HepG2 (cell line): ENCODE results near the gene SYNE2. TPM values are rescaled to one million over a fixed set of nuclear protein-coding genes. Genes with fewer than 3 reads are reported as not detected.

Experiments used
- CREB1 ChIP-seq, 2 experiments: fragments of 450-650 bp in 1 of 2; IDR thresholded peaks; 2 replicates each; pipeline ENCODE4 v1.6.1; 2016 to 2017; ENCODE audit warnings: control low read depth in 1 of 2, mild to moderate bottlenecking in 1 of 2, missing compliant biosample characterization in 1 of 2, missing genetic modification characterization in 1 of 2
- CREM ChIP-seq, 2 experiments: sonication (generic) in 1 of 2; formaldehyde crosslinking in 1 of 2; IDR thresholded peaks; 2 replicates each; pipeline versions ENCODE4 v1.4.0 to v1.6.1; 2016 to 2020; ENCODE audit warnings: antibody characterized with exemption in 1 of 2, mild to moderate bottlenecking in 1 of 2, missing genetic modification reagents in 1 of 2
- FOXP1 ChIP-seq, 2 experiments: fragments of 450-650 bp in 1 of 2; IDR thresholded peaks; 2 replicates each; pipeline ENCODE4 v1.6.1; 2017 to 2018; ENCODE audit warnings: antibody characterized with exemption in 1 of 2
- FOXP4 ChIP-seq: sonication (generic); formaldehyde crosslinking; IDR thresholded peaks from 2 replicates; pipeline ENCODE4 v1.4.0; 2020; ENCODE audit warnings: missing genetic modification reagents
- LCORL ChIP-seq, 2 experiments: fragments of 450-650 bp in 1 of 2; sonication (generic) in 1 of 2; formaldehyde crosslinking in 1 of 2; IDR thresholded peaks; 2 replicates each; pipeline versions ENCODE4 v1.5.0 to v1.6.1; 2017 to 2020; ENCODE audit warnings: antibody characterized with exemption in 1 of 2, missing genetic modification reagents in 1 of 2
- MLX ChIP-seq: IDR thresholded peaks from 2 replicates; pipeline ENCODE4 v1.6.1; 2016
- PRDM4 ChIP-seq: sonication (generic); formaldehyde crosslinking; IDR thresholded peaks from 2 replicates; pipeline ENCODE4 v1.9.0; 2021; ENCODE audit warnings: missing genetic modification reagents, borderline replicate concordance
- SMAD9 ChIP-seq: sonication (generic); formaldehyde crosslinking; IDR thresholded peaks from 2 replicates; pipeline ENCODE4 v1.5.1; 2020; ENCODE audit warnings: mild to moderate bottlenecking, missing genetic modification reagents
- SP5 ChIP-seq: IDR thresholded peaks from 2 replicates; pipeline ENCODE4 v1.6.1; 2016; ENCODE audit warnings: low read depth, borderline replicate concordance
- ZMYM4 ChIP-seq: sonication (generic); formaldehyde crosslinking; IDR thresholded peaks from 2 replicates; pipeline ENCODE4 v1.8.1; 2023; ENCODE audit warnings: mild to moderate bottlenecking, missing genetic modification reagents
- ZNF136 ChIP-seq: sonication (generic); formaldehyde crosslinking; IDR thresholded peaks from 2 replicates; pipeline ENCODE4 v1.8.1; 2022; ENCODE audit warnings: low read depth, mild to moderate bottlenecking, moderate library complexity, missing genetic modification reagents
- ZNF577 ChIP-seq: sonication (generic); formaldehyde crosslinking; IDR thresholded peaks from 2 replicates; pipeline ENCODE4 v1.4.0; 2020; ENCODE audit warnings: mild to moderate bottlenecking, low read depth, missing genetic modification reagents, borderline replicate concordance
- ZNF644 ChIP-seq: IDR thresholded peaks from 2 replicates; pipeline ENCODE4 v1.6.1; 2016; ENCODE audit warnings: low read depth
- ZNF646 ChIP-seq: sonication (generic); formaldehyde crosslinking; IDR thresholded peaks from 2 replicates; pipeline ENCODE4 v1.9.0; 2021; ENCODE audit warnings: mild to moderate bottlenecking, missing genetic modification reagents
- ZNF660 ChIP-seq: sonication (generic); formaldehyde crosslinking; IDR thresholded peaks from 2 replicates; pipeline ENCODE4 v1.5.1; 2020; ENCODE audit warnings: mild to moderate bottlenecking, low read depth, missing genetic modification reagents, borderline replicate concordance
- ZNF761 ChIP-seq: sonication (generic); formaldehyde crosslinking; conservative IDR thresholded peaks from 2 replicates; pipeline ENCODE4 v1.4.0; 2020; ENCODE audit warnings: mild to moderate bottlenecking, missing genetic modification reagents
- polyA plus RNA-seq, 8 experiments: library from polyadenylated mRNA; depleted of rRNA in 3 of 8; stranded (reverse) in 7 of 8; unstranded in 1 of 8; fragments of >200 nt; fragmentation: Illumina TruSeq in 4 of 8; extraction: Trizol in 4 of 8; gene quantifications; 2 replicates each; pipeline versions ENCODE4 v1.2.1 to v1.2.3, GENCODE V29; 2011 to 2016; ENCODE audit warnings: low read depth in 4 of 8, missing spikeins in 1 of 8, mixed read lengths in 1 of 8; ENCODE audit not compliant: insufficient read depth in 1 of 8
- total RNA-seq, 5 experiments: library from RNA; depleted of rRNA; stranded (reverse); fragments of >200 nt; fragmentation: Illumina TruSeq; extraction: Trizol; gene quantifications; 2 replicates each; pipeline ENCODE4 v1.2.3, GENCODE V29; 2016; ENCODE audit warnings: low read depth in 1 of 5

SYNE2 gene
- total and polyA plus RNA-seq, 2 of the 13 experiments (the other 11 are each of a cell fraction or from before 2014, with no cell fraction given) = 6.2 to 13.3 TPM

GRCh38 chr14:63922696-63923421 is 70.1 kb downstream of the SYNE2 start (continued):
- TF ChIP-seq SP5 (CRISPR knock-in tag) (peak; percentile 50), LCORL (IDR thresholded peaks at IDR 0.05) (no peak), LCORL (CRISPR knock-in tag; IDR thresholded peaks at IDR 0.05) (no peak), ZNF644 (CRISPR knock-in tag) (peak; percentile 69; the same call in 1 of the 2 replicates), ZNF660 (CRISPR knock-in tag) (no peak), CREB1 (IDR thresholded peaks at IDR 0.05) (no peak), CREB1 (CRISPR knock-in tag; IDR thresholded peaks at IDR 0.05) (peak; percentile 48; the same call in 1 of the 2 replicates), PRDM4 (no peak), FOXP1 (IDR thresholded peaks at IDR 0.05) (no peak), FOXP1 (CRISPR knock-in tag; IDR thresholded peaks at IDR 0.05) (peak; percentile 64; the same call in 1 of the 2 replicates), ZNF577 (no peak), CREM (IDR thresholded peaks at IDR 0.05) (peak; percentile 34; the same call in 1 of the 2 replicates), CREM (CRISPR knock-in tag; IDR thresholded peaks at IDR 0.05) (no peak), ZNF761 (CRISPR knock-in tag) (no peak), ZNF646 (CRISPR knock-in tag) (no peak), ZMYM4 (peak; percentile 42; the same call in 1 of the 2 replicates), SMAD9 (CRISPR knock-in tag) (no peak), MLX (CRISPR knock-in tag) (no peak), FOXP4 (0 out of 2 replicates have a peak, but pooled peaks have one; percentile 26), ZNF136 (CRISPR knock-in tag) (no peak)
